ENCODE measurements around the gene IAH1. TPM values are rescaled to one million over a fixed set of nuclear protein-coding genes. Genes with fewer than 3 reads are reported as not detected.

The IAH1 gene
- total and polyA plus RNA-seq, 2 donors (not counting 3 experiments of a cell fraction or from before 2014, with no cell fraction given) = 43.4 to 44.0 TPM

GRCh38 chr2:9494081-9494480 is 19.7 kb downstream of the IAH1 start:
- H3K27ac ChIP-seq (ENCODE audit: insufficient read depth, low read depth, low read length) = no peak overlapping the region
- CTCF ChIA-PET = no interaction called here
- dilution Hi-C loops (cut with MboI; ENCODE audit: extremely low pct_ligation_motif_present, low sequenced_read_pairs) (no loop called here), intact Hi-C loops (cut with micrococcal nuclease) (no loop called here)
- H3K79me2 ChIP-seq (ENCODE audit: control insufficient read depth, insufficient read depth, low read length) = no peaks in the 10 kb centered on the region
- H3K4me2 ChIP-seq (ENCODE audit: insufficient read depth, low read length) = no peak overlapping the region
- H4K20me1 ChIP-seq (replicated peaks; ENCODE audit: control insufficient read depth, extremely low read depth, insufficient read depth, low read length) = no peaks in the 10 kb centered on the region
- BruUV-seq (replicated peaks) = no TSS peak
- TF ChIP-seq FOS (IDR thresholded peaks at IDR 0.05; ENCODE audit: borderline replicate concordance, insufficient read depth, low read length) = no peak
- no peak for TF ChIP-seq MAX (IDR thresholded peaks at IDR 0.05; ENCODE audit: insufficient read depth, insufficient read length)
- TF ChIP-seq MYC (IDR thresholded peaks at IDR 0.05; ENCODE audit: low read depth, low read length) = no peak
- TF ChIP-seq EZH2 (IDR thresholded peaks at IDR 0.05; ENCODE audit: borderline replicate concordance, low read depth, low read length, severe bottlenecking) = no peak
- no peak for TF ChIP-seq POLR2AphosphoS5 (IDR thresholded peaks at IDR 0.05; ENCODE audit: insufficient read depth, low read depth, low read length)
- TF ChIP-seq GATA2 (IDR thresholded peaks at IDR 0.05; ENCODE audit: insufficient read depth, insufficient read length, low read depth, low read length) = no peak
- TF ChIP-seq, protein P1, sequence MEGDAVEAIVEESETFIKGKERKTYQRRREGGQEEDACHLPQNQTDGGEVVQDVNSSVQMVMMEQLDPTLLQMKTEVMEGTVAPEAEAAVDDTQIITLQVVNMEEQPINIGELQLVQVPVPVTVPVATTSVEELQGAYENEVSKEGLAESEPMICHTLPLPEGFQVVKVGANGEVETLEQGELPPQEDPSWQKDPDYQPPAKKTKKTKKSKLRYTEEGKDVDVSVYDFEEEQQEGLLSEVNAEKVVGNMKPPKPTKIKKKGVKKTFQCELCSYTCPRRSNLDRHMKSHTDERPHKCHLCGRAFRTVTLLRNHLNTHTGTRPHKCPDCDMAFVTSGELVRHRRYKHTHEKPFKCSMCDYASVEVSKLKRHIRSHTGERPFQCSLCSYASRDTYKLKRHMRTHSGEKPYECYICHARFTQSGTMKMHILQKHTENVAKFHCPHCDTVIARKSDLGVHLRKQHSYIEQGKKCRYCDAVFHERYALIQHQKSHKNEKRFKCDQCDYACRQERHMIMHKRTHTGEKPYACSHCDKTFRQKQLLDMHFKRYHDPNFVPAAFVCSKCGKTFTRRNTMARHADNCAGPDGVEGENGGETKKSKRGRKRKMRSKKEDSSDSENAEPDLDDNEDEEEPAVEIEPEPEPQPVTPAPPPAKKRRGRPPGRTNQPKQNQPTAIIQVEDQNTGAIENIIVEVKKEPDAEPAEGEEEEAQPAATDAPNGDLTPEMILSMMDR (IDR thresholded peaks at IDR 0.05; ENCODE audit: extremely low read depth in 1 of 2, insufficient read depth in 1 of 2, low read depth in 1 of 2, low read length in 2 of 2) = no peak
- TF ChIP-seq POLR2A (IDR thresholded peaks at IDR 0.05; ENCODE audit: low read depth, low read length) = no peak
- no peak for TF ChIP-seq JUN (IDR thresholded peaks at IDR 0.05; ENCODE audit: borderline replicate concordance, insufficient read depth, insufficient read length, low read depth)
- no peak overlapping the region for H3K9ac ChIP-seq (replicated peaks; ENCODE audit: extremely low read depth, insufficient read depth, low read length)
- peaks cover 8% of the 10 kb centered on the region for H3K4me1 ChIP-seq (ENCODE audit: control insufficient read depth, extremely low read depth, insufficient read depth, low read length)
- H3K4me3 ChIP-seq (replicated peaks in 1 of 3; ENCODE audit: insufficient read depth in 1 of 3, low read depth in 1 of 3, low read length in 3 of 3) = no peak overlapping the region
- H3K9me3 ChIP-seq (replicated peaks; ENCODE audit: control insufficient read depth, insufficient read depth, low read length) = no peaks in the 10 kb centered on the region
- DNase-seq (ENCODE audit: low read depth, low spot score) = no peak
- no peaks in the 10 kb centered on the region for H3K27me3 ChIP-seq (ENCODE audit: control insufficient read depth in 2 of 2, insufficient read depth in 2 of 2, low read length in 2 of 2)
- no peak for FAIRE-seq
- H3K9me1 ChIP-seq (replicated peaks; ENCODE audit: control insufficient read depth, extremely low read depth, insufficient read depth, low read length) = no peaks in the 10 kb centered on the region
- H2AFZ ChIP-seq (ENCODE audit: low read depth, low read length) = no peak overlapping the region
- H3K36me3 ChIP-seq (ENCODE audit: control insufficient read depth in 2 of 2, extremely low read depth in 1 of 2, insufficient read depth in 2 of 2, low read length in 2 of 2) = peaks cover 35 to 36% of the 10 kb centered on the region in 2 experiments
- POLR2A ChIA-PET = no interaction called here

Data from endothelial cell of umbilical vein (primary cell).